ENCODE measurements around the gene TBC1D32. TPM values are rescaled to one million over a fixed set of nuclear protein-coding genes. Genes with fewer than 3 reads are reported as not detected.
A peak's percentile ranks its signal among the peaks of the same experiment; 100 is the strongest.
"Not testable (repeated sequence)": the region's sequence is repeated elsewhere in the genome, so short reads cannot be mapped to it uniquely, and the experiment has no call there.

TBC1D32 gene, protein sequence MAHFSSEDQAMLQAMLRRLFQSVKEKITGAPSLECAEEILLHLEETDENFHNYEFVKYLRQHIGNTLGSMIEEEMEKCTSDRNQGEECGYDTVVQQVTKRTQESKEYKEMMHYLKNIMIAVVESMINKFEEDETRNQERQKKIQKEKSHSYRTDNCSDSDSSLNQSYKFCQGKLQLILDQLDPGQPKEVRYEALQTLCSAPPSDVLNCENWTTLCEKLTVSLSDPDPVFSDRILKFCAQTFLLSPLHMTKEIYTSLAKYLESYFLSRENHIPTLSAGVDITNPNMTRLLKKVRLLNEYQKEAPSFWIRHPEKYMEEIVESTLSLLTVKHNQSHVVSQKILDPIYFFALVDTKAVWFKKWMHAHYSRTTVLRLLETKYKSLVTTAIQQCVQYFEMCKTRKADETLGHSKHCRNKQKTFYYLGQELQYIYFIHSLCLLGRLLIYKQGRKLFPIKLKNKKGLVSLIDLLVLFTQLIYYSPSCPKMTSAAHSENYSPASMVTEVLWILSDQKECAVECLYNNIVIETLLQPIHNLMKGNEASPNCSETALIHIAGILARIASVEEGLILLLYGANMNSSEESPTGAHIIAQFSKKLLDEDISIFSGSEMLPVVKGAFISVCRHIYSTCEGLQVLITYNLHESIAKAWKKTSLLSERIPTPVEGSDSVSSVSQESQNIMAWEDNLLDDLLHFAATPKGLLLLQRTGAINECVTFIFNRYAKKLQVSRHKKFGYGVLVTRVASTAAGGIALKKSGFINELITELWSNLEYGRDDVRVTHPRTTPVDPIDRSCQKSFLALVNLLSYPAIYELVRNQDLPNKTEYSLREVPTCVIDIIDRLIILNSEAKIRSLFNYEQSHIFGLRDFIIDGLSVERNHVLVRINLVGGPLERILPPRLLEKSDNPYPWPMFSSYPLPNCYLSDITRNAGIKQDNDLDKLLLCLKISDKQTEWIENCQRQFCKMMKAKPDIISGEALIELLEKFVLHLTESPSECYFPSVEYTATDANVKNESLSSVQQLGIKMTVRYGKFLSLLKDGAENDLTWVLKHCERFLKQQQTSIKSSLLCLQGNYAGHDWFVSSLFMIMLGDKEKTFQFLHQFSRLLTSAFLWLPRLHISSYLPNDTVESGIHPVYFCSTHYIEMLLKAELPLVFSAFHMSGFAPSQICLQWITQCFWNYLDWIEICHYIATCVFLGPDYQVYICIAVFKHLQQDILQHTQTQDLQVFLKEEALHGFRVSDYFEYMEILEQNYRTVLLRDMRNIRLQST
- 27.5 and 66.8 TPM in 2 replicates for total RNA-seq (2014; rRNA removed; shearing (Covaris generic); ENCODE audit: low replicate concordance)

GRCh38 chr6:121334299-121335086, at the start of gene TBC1D32:
Gene TBC1D32, minus strand, starts transcription at chr6:121334480. Its CDS starts 50 bp downstream, at chr6:121334430.
- Histone ChIP-seq H3K9ac (ENCODE audit: low read length) (peak within 1 kb of the TSS; percentile 85), H2AFZ (ENCODE audit: low read length) (peak within 1 kb of the TSS; percentile 95), H3K9me2 (replicated peaks; ENCODE audit: insufficient read depth, low read length) (no peaks in the 10 kb centered on the region), H3K9me3 (ENCODE audit: low read length) (no peaks in the 10 kb centered on the region), H3K4me1 (ENCODE audit: low read length) (peaks cover 45% of the 10 kb centered on the region), H4K20me1 (ENCODE audit: insufficient read depth, low read depth, low read length) (no peaks in the 10 kb centered on the region), H3K4me2 (ENCODE audit: low read depth, low read length, poor library complexity, severe bottlenecking) (peak within 1 kb of the TSS; percentile 92), H3K27ac (ENCODE audit: low read length) (peak within 1 kb of the TSS; percentile 21; the same call in 1 of the 2 replicates), H3K27me3 (ENCODE audit: low read length) (no peaks in the 10 kb centered on the region), H3K4me3 (ENCODE audit: low read length) (peak within 1 kb of the TSS; percentile 80), H3K36me3 (ENCODE audit: insufficient read depth, low read length) (no peaks in the 10 kb centered on the region), H3K79me2 (ENCODE audit: low read length) (peaks cover 43% of the 10 kb centered on the region)
- DNase-seq: peak; percentile 95

- Histone ChIP-seq H3K36me3 (ENCODE audit: insufficient read depth, low read length) (no peaks in the 10 kb centered on the region), H2AFZ (ENCODE audit: low read length) (no peak overlapping the region), H3K4me3 (ENCODE audit: low read length) (no peak overlapping the region), H3K79me2 (ENCODE audit: low read length) (no peaks in the 10 kb centered on the region), H3K9me2 (replicated peaks; ENCODE audit: insufficient read depth, low read length) (no peaks in the 10 kb centered on the region), H3K4me2 (ENCODE audit: low read depth, low read length, poor library complexity, severe bottlenecking) (no peak overlapping the region), H3K4me1 (ENCODE audit: low read length) (peaks cover 2% of the 10 kb centered on the region; the same call in 1 of the 2 replicates), H3K27me3 (ENCODE audit: low read length) (no peaks in the 10 kb centered on the region), H3K9ac (ENCODE audit: low read length) (no peak overlapping the region), H4K20me1 (ENCODE audit: insufficient read depth, low read depth, low read length) (no peaks in the 10 kb centered on the region), H3K27ac (ENCODE audit: low read length) (no peak overlapping the region), H3K9me3 (ENCODE audit: low read length) (no peaks in the 10 kb centered on the region)
- DNase-seq: no peak
Observed at GRCh38 chr6:121383478-121383877, 49.2 kb upstream of the TBC1D32 start.

GRCh38 chr6:121382467-121383121, 48.3 kb upstream of the TBC1D32 start:
- Histone ChIP-seq H3K4me2 (ENCODE audit: low read depth, low read length, poor library complexity, severe bottlenecking) (no peak overlapping the region), H3K4me1 (ENCODE audit: low read length) (no peaks in the 10 kb centered on the region), H3K9ac (ENCODE audit: low read length) (no peak overlapping the region), H3K9me2 (replicated peaks; ENCODE audit: insufficient read depth, low read length) (no peaks in the 10 kb centered on the region), H3K36me3 (ENCODE audit: insufficient read depth, low read length) (no peaks in the 10 kb centered on the region), H3K4me3 (ENCODE audit: low read length) (no peak overlapping the region), H3K27ac (ENCODE audit: low read length) (no peak overlapping the region), H3K9me3 (ENCODE audit: low read length) (no peaks in the 10 kb centered on the region), H4K20me1 (ENCODE audit: insufficient read depth, low read depth, low read length) (no peaks in the 10 kb centered on the region), H2AFZ (ENCODE audit: low read length) (no peak overlapping the region), H3K27me3 (ENCODE audit: low read length) (no peaks in the 10 kb centered on the region), H3K79me2 (ENCODE audit: low read length) (no peaks in the 10 kb centered on the region)
- no peak for DNase-seq

GRCh38 chr6:121376411-121376810, 42.1 kb upstream of the TBC1D32 start:
- no peak for DNase-seq
- no peak overlapping the region for H3K4me2 ChIP-seq (ENCODE audit: low read depth, low read length, poor library complexity, severe bottlenecking)

GRCh38 chr6:121374219-121374618, 39.9 kb upstream of the TBC1D32 start:
- not testable (repeated sequence) for H3K9ac ChIP-seq (ENCODE audit: low read length); H3K4me1 ChIP-seq (ENCODE audit: low read length); H3K27ac ChIP-seq (ENCODE audit: low read length); H3K4me2 ChIP-seq (ENCODE audit: low read depth, low read length, poor library complexity, severe bottlenecking); DNase-seq; H3K9me2 ChIP-seq (replicated peaks; ENCODE audit: insufficient read depth, low read length); H3K9me3 ChIP-seq (ENCODE audit: low read length); H3K4me3 ChIP-seq (ENCODE audit: low read length); H3K36me3 ChIP-seq (ENCODE audit: insufficient read depth, low read length); H3K79me2 ChIP-seq (ENCODE audit: low read length); H4K20me1 ChIP-seq (ENCODE audit: insufficient read depth, low read depth, low read length); H2AFZ ChIP-seq (ENCODE audit: low read length); H3K27me3 ChIP-seq (ENCODE audit: low read length)

More at GRCh38 chr6:121376411-121376810, 42.1 kb upstream of the TBC1D32 start:
- Histone ChIP-seq H3K27ac (ENCODE audit: low read length) (no peak overlapping the region), H3K9me3 (ENCODE audit: low read length) (no peaks in the 10 kb centered on the region), H3K27me3 (ENCODE audit: low read length) (no peaks in the 10 kb centered on the region), H4K20me1 (ENCODE audit: insufficient read depth, low read depth, low read length) (no peaks in the 10 kb centered on the region), H3K4me1 (ENCODE audit: low read length) (no peaks in the 10 kb centered on the region), H3K36me3 (ENCODE audit: insufficient read depth, low read length) (no peaks in the 10 kb centered on the region), H2AFZ (ENCODE audit: low read length) (no peak overlapping the region), H3K9ac (ENCODE audit: low read length) (no peak overlapping the region), H3K4me3 (ENCODE audit: low read length) (no peak overlapping the region), H3K79me2 (ENCODE audit: low read length) (no peaks in the 10 kb centered on the region), H3K9me2 (replicated peaks; ENCODE audit: insufficient read depth, low read length) (no peaks in the 10 kb centered on the region)

GRCh38 chr6:121365536-121366521, 31.5 kb upstream of the TBC1D32 start:
- Histone ChIP-seq H3K4me2 (ENCODE audit: low read depth, low read length, poor library complexity, severe bottlenecking) (no peak overlapping the region), H3K9me2 (replicated peaks; ENCODE audit: insufficient read depth, low read length) (no peaks in the 10 kb centered on the region)

More at GRCh38 chr6:121365536-121366521, 31.5 kb upstream of the TBC1D32 start:
- Histone ChIP-seq H4K20me1 (ENCODE audit: insufficient read depth, low read depth, low read length) (no peaks in the 10 kb centered on the region), H3K27ac (ENCODE audit: low read length) (no peak overlapping the region), H3K9ac (ENCODE audit: low read length) (no peak overlapping the region), H2AFZ (ENCODE audit: low read length) (no peak overlapping the region), H3K36me3 (ENCODE audit: insufficient read depth, low read length) (no peaks in the 10 kb centered on the region), H3K4me1 (ENCODE audit: low read length) (no peaks in the 10 kb centered on the region), H3K27me3 (ENCODE audit: low read length) (no peaks in the 10 kb centered on the region), H3K4me3 (ENCODE audit: low read length) (no peak overlapping the region), H3K9me3 (ENCODE audit: low read length) (no peaks in the 10 kb centered on the region), H3K79me2 (ENCODE audit: low read length) (no peaks in the 10 kb centered on the region)
- DNase-seq: no peak
